Esophagus muscularis mucosa (tissue), 4 donors: ENCODE data around the gene C21orf58.

Experiments used
- EP300 ChIP-seq: sonication (generic); formaldehyde crosslinking; IDR thresholded peaks from one replicate; pipeline ENCODE4 v1.6.1; 2017; ENCODE audit warnings: antibody characterized with exemption
- POLR2A ChIP-seq: fragments of 450-650 bp; IDR thresholded peaks from one replicate; pipeline ENCODE4 v1.6.1; 2017; ENCODE audit warnings: antibody characterized with exemption, moderate library complexity, mild to moderate bottlenecking, low read depth
- TF ChIP-seq, protein P1 (sequence below), 3 experiments: fragments of 200-600 bp in 2 of 3; fragments of 450-650 bp in 1 of 3; sonication (generic) in 2 of 3; IDR thresholded peaks; one replicate each; pipeline ENCODE4 v1.5.1; 2017 to 2019; ENCODE audit warnings: antibody characterized with exemption in 3 of 3, mild to moderate bottlenecking in 2 of 3, moderate library complexity in 1 of 3

GRCh38 chr21:46314441-46315020 is 9.1 kb downstream of the C21orf58 start:
- TF ChIP-seq POLR2A (no peak), EP300 (no peak)
- TF ChIP-seq, protein P1, sequence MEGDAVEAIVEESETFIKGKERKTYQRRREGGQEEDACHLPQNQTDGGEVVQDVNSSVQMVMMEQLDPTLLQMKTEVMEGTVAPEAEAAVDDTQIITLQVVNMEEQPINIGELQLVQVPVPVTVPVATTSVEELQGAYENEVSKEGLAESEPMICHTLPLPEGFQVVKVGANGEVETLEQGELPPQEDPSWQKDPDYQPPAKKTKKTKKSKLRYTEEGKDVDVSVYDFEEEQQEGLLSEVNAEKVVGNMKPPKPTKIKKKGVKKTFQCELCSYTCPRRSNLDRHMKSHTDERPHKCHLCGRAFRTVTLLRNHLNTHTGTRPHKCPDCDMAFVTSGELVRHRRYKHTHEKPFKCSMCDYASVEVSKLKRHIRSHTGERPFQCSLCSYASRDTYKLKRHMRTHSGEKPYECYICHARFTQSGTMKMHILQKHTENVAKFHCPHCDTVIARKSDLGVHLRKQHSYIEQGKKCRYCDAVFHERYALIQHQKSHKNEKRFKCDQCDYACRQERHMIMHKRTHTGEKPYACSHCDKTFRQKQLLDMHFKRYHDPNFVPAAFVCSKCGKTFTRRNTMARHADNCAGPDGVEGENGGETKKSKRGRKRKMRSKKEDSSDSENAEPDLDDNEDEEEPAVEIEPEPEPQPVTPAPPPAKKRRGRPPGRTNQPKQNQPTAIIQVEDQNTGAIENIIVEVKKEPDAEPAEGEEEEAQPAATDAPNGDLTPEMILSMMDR (IDR thresholded peaks at IDR 0.05), result no peak
